K562 (cell line): ENCODE measurements around the gene SARS1.

Experiments used
- PHB ChIP-seq: fragments of 250-450 bp; sonication (Bioruptor Pico); IDR thresholded peaks from 2 replicates; pipeline ENCODE4 v1.5.0; 2021
- RFX5 ChIP-seq: IDR thresholded peaks from 2 replicates; pipeline ENCODE4 v1.6.1; 2011; ENCODE audit warnings: low read depth, mild to moderate bottlenecking, improper control_type of control experiment, low read length

DNA sequence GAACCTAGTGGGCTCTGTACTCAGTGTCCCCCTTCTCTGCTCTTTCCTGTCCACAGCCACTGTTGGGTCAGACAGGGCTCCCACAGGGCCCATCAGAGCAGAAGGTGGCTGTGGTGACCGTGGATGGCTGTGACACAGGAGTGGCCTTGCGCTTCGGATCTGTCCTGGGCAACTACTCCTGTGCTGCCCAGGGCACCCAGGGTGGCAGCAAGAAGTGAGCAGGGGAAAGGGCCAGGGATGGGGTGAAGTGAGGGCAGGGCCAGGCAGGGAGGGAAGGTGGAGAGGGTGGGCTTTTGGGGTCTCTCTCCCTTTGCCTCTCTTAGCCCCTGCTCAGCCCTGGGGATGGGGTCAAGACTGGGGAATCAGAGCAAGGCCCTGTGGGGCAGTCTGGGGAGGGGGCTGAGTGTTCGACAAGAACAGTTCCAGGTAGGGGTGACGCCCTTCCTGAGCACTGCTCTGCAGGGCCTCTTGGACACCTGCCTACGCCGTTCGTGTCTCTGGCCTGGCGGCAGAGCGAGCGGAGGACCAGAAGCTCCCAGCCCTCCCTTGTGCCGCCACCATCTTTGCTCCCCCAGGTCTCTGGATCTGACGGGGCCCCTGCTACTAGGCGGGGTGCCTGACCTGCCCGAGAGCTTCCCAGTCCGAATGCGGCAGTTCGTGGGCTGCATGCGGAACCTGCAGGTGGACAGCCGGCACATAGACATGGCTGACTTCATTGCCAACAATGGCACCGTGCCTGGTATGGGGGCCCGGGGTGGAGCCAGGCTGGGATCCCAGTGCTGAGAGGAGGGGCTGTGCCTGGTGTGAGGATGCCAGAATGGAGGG lies 48.7 kb downstream of the SARS1 start:
- TF ChIP-seq RFX5 (no peak), PHB (CRISPR knock-in tag) (no peak)
